HEK293 (cell line): ENCODE measurements around the gene FSTL5.

Source experiments
- ZBTB8A ChIP-seq: fragments of 450-650 bp; formaldehyde crosslinking; IDR thresholded peaks from 2 replicates; pipeline ENCODE4 v1.5.1; 2016; ENCODE audit warnings: missing biosample characterization, missing genetic modification characterization
- ZNF239 ChIP-seq: fragments of 450-650 bp; formaldehyde crosslinking; IDR thresholded peaks from 2 replicates; pipeline ENCODE4 v1.5.1; 2016; ENCODE audit warnings: missing biosample characterization, missing genetic modification characterization

DNA sequence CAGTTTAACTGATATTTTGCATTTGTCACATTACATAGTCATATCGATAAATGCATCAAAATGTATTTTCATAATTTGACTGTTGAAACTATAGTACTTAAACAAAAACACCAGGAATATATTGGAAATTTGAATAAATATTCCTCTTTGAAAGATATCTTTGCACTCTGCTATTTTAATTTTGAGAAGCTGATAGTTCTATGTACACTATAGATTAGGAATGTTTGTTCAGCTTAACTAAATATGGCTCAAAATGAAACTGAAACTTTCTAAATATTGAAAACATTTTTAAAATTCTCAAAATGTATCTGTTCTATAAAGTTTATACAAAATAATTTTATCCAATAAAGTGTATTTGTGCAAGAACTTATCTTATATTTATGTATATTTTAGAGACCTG, 510.1 kb downstream of the FSTL5 start:
- TF ChIP-seq ZBTB8A (tag by site-specific recombination) (no peak), ZNF239 (tag by site-specific recombination) (no peak)
